Parathyroid adenoma (tissue), 2 donors: ENCODE data around the gene ASB8.

Source experiments
- H2AFZ ChIP-seq: fragments of 300-600 bp; sonication (generic); one replicate; pipeline ENCODE4 v1.7.0; 2017; ENCODE audit warnings: antibody characterized with exemption, mild to moderate bottlenecking
- H3K27ac ChIP-seq: fragments of 300-600 bp; sonication (generic); one replicate; pipeline ENCODE4 v1.7.0; 2017
- H3K27me3 ChIP-seq: fragments of 300-600 bp; sonication (generic); one replicate; pipeline ENCODE4 v1.7.0; 2017; ENCODE audit warnings: low read length; ENCODE audit not compliant: control insufficient read depth, insufficient read depth
- H3K36me3 ChIP-seq: fragments of 300-600 bp; sonication (generic); one replicate; pipeline ENCODE4 v1.7.0; 2017; ENCODE audit warnings: low read length; ENCODE audit not compliant: control insufficient read depth, insufficient read depth
- H3K4me1 ChIP-seq: fragments of 300-600 bp; sonication (generic); one replicate; pipeline ENCODE4 v1.7.0; 2017; ENCODE audit warnings: control low read depth
- H3K4me2 ChIP-seq: fragments of 300-600 bp; sonication (generic); one replicate; pipeline ENCODE4 v1.7.0; 2017; ENCODE audit warnings: low read length
- H3K4me3 ChIP-seq: fragments of 300-600 bp; sonication (generic); one replicate; pipeline ENCODE4 v1.7.0; 2017; ENCODE audit warnings: low read depth, low read length
- H3K79me2 ChIP-seq: fragments of 300-600 bp; sonication (generic); one replicate; pipeline ENCODE4 v1.7.0; 2017; ENCODE audit warnings: control low read depth
- H3K9ac ChIP-seq: fragments of 300-600 bp; sonication (generic); one replicate; pipeline ENCODE4 v1.7.0; 2017; ENCODE audit warnings: mild to moderate bottlenecking
- H3K9me3 ChIP-seq: fragments of 300-600 bp; sonication (generic); one replicate; pipeline ENCODE4 v1.7.0; 2017; ENCODE audit warnings: low read length; ENCODE audit not compliant: control insufficient read depth
- TF ChIP-seq, protein P1 (sequence below): fragments of 300-600 bp; sonication (generic); IDR thresholded peaks from one replicate; pipeline ENCODE4 v1.7.0; 2017; ENCODE audit warnings: antibody characterized with exemption, mild to moderate bottlenecking
- donor health status: primary hyperparathyroidism.

The ASB8 gene

GRCh38 chr12:48151103-48151771 is 6.1 kb downstream of the ASB8 start:
- H3K9me3 ChIP-seq, result no peaks in the 10 kb centered on the region
- H3K36me3 ChIP-seq, result no peaks in the 10 kb centered on the region
- no peak overlapping the region for H3K9ac ChIP-seq
- no peak overlapping the region for H2AFZ ChIP-seq
- H3K4me3 ChIP-seq, result no peak overlapping the region
- no peaks in the 10 kb centered on the region for H3K27me3 ChIP-seq
- no peaks in the 10 kb centered on the region for H3K79me2 ChIP-seq
- no peaks in the 10 kb centered on the region for H3K4me1 ChIP-seq
- TF ChIP-seq, protein P1, sequence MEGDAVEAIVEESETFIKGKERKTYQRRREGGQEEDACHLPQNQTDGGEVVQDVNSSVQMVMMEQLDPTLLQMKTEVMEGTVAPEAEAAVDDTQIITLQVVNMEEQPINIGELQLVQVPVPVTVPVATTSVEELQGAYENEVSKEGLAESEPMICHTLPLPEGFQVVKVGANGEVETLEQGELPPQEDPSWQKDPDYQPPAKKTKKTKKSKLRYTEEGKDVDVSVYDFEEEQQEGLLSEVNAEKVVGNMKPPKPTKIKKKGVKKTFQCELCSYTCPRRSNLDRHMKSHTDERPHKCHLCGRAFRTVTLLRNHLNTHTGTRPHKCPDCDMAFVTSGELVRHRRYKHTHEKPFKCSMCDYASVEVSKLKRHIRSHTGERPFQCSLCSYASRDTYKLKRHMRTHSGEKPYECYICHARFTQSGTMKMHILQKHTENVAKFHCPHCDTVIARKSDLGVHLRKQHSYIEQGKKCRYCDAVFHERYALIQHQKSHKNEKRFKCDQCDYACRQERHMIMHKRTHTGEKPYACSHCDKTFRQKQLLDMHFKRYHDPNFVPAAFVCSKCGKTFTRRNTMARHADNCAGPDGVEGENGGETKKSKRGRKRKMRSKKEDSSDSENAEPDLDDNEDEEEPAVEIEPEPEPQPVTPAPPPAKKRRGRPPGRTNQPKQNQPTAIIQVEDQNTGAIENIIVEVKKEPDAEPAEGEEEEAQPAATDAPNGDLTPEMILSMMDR, result no peak
- no peak overlapping the region for H3K27ac ChIP-seq
- H3K4me2 ChIP-seq, result no peak overlapping the region

- no peaks in the 10 kb centered on the region for H3K4me1 ChIP-seq
- no peaks in the 10 kb centered on the region for H3K27me3 ChIP-seq
- H3K79me2 ChIP-seq, result no peaks in the 10 kb centered on the region
- H3K9ac ChIP-seq, result no peak overlapping the region
- H3K4me3 ChIP-seq, result no peak overlapping the region
- H3K27ac ChIP-seq, result no peak overlapping the region
- H3K4me2 ChIP-seq, result no peak overlapping the region
- no peaks in the 10 kb centered on the region for H3K9me3 ChIP-seq
- no peak overlapping the region for H2AFZ ChIP-seq
- no peaks in the 10 kb centered on the region for H3K36me3 ChIP-seq
- TF ChIP-seq, protein P1, result no peak
Observed at GRCh38 chr12:48145981-48146380, 11.3 kb downstream of the ASB8 start.

DNA sequence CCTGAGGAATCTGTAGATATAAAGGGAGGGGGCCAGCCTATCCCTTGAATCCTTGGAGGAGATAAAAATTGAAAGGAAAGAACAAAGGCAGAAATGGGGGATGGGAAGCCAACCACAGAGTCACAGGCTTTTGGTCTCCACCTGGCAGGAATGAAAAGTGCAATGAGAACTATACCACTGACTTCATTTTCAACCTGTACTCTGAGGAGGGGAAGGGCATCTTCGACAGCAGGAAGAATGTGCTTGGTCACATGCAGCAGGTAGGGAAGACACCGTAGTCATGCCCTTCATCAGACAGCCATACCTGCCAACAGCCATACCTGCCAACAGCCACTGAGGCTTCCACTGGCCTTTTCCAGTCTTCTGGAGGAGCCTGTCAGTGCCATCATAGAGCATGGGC is 13.4 kb downstream of the ASB8 start:
- no peak overlapping the region for H3K4me2 ChIP-seq
- TF ChIP-seq, protein P1, result no peak
- H3K9me3 ChIP-seq, result no peaks in the 10 kb centered on the region
- no peaks in the 10 kb centered on the region for H3K27me3 ChIP-seq
- H3K4me1 ChIP-seq, result no peaks in the 10 kb centered on the region
- H3K9ac ChIP-seq, result no peak overlapping the region
- H2AFZ ChIP-seq, result no peak overlapping the region
- H3K36me3 ChIP-seq, result no peaks in the 10 kb centered on the region
- no peak overlapping the region for H3K4me3 ChIP-seq
- no peaks in the 10 kb centered on the region for H3K79me2 ChIP-seq
- no peak overlapping the region for H3K27ac ChIP-seq

- Histone ChIP-seq H3K4me1 (no peaks in the 10 kb centered on the region), H3K27me3 (no peaks in the 10 kb centered on the region), H2AFZ (no peak overlapping the region), H3K4me2 (no peak overlapping the region), H3K9me3 (no peaks in the 10 kb centered on the region), H3K79me2 (no peaks in the 10 kb centered on the region), H3K4me3 (no peak overlapping the region), H3K36me3 (no peaks in the 10 kb centered on the region), H3K27ac (no peak overlapping the region), H3K9ac (no peak overlapping the region)
- TF ChIP-seq, protein P1, result no peak
Observed at GRCh38 chr12:48142818-48143674, 14.3 kb downstream of the ASB8 start.
